ENCODE measurements around the gene PRKAR1B.

Gene PRKAR1B

DNA sequence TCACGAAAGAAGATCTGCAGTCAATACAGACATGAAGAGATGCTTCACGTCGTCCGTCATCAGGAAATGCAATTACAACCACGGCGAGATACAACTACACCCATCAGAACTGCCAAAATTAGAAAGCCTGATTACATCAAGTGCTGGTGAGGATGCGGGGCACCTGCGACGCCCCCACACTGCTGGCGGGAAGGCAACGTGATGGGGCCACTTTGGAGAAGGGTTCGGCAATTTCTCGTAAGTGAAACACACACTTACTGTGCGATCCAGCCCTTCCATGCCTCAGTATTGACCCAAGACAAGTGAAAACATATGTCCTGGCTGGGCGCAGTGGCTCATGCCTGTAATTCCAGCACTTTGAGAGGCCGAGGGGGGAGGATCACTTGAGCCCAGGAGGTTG is 181.6 kb downstream of the PRKAR1B start:
- no peak overlapping the region for H3K4me3 ChIP-seq (replicated peaks in 1 of 2; ENCODE audit: low read depth in 2 of 2, low read length in 2 of 2)
- TF ChIP-seq, protein P1, sequence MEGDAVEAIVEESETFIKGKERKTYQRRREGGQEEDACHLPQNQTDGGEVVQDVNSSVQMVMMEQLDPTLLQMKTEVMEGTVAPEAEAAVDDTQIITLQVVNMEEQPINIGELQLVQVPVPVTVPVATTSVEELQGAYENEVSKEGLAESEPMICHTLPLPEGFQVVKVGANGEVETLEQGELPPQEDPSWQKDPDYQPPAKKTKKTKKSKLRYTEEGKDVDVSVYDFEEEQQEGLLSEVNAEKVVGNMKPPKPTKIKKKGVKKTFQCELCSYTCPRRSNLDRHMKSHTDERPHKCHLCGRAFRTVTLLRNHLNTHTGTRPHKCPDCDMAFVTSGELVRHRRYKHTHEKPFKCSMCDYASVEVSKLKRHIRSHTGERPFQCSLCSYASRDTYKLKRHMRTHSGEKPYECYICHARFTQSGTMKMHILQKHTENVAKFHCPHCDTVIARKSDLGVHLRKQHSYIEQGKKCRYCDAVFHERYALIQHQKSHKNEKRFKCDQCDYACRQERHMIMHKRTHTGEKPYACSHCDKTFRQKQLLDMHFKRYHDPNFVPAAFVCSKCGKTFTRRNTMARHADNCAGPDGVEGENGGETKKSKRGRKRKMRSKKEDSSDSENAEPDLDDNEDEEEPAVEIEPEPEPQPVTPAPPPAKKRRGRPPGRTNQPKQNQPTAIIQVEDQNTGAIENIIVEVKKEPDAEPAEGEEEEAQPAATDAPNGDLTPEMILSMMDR (IDR thresholded peaks at IDR 0.05; ENCODE audit: low read depth, low read length), result no peak
- DNase-seq (ENCODE audit: low read depth in 2 of 2), result no peak

DNA sequence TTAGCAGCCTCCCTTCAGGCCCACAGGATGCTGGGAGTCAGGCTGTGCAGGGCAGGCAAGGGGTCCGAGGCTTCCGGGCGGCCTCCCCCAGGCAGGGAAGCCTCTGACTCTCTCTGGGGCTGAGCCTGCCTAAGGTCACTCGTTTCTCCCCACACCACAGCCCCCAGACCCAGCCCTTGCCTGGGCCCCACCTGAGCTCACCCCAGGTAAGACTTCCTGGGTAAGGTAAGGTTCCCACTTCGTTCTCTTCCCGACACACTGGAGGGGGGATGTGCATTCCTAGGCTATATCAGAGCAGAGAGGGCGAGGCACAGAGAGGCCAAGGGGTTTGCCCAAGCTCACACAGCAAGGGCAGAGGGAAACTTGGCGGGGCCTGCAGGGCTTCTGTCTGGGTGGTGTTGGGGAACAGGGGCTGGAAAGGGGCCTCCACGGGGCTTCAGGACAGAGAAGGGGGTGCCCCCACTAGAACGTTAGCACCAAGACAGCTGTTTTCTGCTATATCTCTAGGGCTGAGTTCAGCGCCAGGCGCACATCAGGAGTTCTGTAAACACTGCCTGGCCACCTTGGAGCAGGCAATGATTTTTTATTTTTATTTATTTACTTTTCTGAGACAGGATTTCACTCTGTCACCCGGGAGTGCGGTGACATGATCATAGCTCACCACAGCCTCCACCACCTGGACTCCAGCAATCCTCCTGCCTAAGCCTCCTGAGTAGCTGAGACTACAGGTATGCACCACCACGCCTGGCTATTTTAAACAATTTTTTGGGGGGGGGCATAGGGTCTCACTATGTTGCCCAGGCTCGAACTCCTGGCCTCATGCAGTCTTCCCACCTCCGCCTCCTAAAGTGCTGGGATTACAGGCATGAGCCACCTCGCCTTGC is 182.5 kb downstream of the PRKAR1B start:
- TF ChIP-seq, protein P1 (IDR thresholded peaks at IDR 0.05; ENCODE audit: low read depth, low read length), result no peak
- DNase-seq (ENCODE audit: low read depth in 2 of 2), result no peak
- no peak overlapping the region for H3K4me3 ChIP-seq (replicated peaks in 1 of 2; ENCODE audit: low read depth in 2 of 2, low read length in 2 of 2)

DNA sequence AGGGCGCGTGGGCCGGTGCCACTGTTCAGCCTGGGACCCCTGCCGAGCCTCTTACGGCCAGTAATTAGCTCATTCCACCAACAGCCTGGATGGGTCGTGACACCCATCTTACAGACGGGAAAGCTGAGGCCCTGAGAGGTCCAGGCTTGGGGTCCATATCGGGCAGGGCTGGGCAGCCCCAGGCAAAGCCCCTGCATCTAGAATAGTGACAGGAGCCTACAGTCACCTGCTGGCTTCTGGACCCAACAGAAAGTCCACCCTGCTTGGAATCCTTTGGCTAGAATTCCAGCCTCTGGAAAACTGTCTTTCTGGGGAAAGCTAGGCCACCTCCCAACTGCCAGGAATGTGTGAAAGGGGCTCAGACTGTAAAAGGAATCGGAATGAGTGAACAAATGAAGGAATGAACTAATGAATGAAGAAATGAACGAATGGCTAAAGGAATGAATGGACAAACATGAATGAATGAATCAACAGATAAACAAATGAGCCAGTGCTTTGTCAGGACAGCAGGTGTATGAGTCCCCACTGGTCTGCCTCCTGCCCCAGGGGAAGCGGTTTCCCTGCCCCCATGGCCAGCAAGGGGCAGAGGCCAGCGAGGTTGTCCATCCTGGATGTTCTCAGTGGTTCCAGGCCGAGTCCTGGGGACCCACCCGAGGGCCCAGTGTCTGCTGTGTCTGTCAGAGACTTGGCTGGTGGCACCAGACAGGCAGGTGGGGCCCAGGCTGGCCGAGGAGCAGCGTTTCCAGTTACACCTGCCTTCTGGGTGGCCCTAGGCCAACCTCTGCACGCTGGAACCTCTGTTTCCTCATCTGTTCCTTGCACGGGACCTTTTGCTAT is 183.4 kb downstream of the PRKAR1B start:
- H3K4me3 ChIP-seq (replicated peaks in 1 of 2; ENCODE audit: low read depth in 2 of 2, low read length in 2 of 2), result no peak overlapping the region
- peak in 1 of 2 donors; percentile 19 for DNase-seq (ENCODE audit: low read depth in 2 of 2)
- TF ChIP-seq, protein P1 (IDR thresholded peaks at IDR 0.05; ENCODE audit: low read depth, low read length), result no peak

DNA sequence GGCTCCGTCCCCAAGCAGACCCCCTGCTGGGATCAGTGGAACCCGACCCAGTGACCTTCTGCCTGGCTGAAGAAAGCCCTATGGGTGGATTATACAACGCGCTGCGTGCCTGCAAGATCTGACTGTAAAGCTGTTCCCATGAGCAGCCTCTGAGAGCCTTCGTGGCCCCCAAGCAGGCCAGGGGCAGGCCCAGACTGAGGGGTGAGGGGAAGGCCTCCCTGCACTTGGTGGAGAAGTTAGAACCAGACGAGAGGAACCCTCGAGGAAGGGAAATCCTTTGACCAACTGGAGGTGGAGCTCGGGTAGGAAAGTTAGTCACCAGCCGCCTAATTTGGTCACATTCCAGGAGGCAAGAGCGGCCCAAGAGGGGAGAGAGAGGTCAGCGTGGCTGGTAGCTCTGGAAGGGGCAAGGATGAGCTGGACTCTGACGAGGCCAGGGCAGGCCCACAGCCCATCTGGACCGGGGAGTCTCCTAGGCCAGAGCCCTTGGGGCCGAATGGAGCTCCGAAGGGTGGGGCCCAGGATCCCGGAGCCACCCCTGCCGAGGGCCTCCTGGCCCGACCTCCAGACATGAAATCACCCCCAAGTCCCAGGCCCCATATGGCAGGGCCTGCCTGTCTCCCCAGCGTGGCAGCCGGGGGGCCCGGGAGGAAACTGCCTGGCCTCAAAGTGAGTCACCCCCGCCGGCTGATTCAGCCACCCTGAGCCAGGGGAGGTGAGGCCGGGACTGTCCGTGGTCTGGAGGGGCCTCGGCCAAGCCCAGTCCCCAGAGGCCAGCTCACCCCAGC is 184.2 kb downstream of the PRKAR1B start:
- no peak overlapping the region for H3K4me3 ChIP-seq (replicated peaks in 1 of 2; ENCODE audit: low read depth in 2 of 2, low read length in 2 of 2)
- TF ChIP-seq, protein P1 (IDR thresholded peaks at IDR 0.05; ENCODE audit: low read depth, low read length), result no peak
- DNase-seq (ENCODE audit: low read depth in 2 of 2), result peak; percentile 92 to 97

DNA sequence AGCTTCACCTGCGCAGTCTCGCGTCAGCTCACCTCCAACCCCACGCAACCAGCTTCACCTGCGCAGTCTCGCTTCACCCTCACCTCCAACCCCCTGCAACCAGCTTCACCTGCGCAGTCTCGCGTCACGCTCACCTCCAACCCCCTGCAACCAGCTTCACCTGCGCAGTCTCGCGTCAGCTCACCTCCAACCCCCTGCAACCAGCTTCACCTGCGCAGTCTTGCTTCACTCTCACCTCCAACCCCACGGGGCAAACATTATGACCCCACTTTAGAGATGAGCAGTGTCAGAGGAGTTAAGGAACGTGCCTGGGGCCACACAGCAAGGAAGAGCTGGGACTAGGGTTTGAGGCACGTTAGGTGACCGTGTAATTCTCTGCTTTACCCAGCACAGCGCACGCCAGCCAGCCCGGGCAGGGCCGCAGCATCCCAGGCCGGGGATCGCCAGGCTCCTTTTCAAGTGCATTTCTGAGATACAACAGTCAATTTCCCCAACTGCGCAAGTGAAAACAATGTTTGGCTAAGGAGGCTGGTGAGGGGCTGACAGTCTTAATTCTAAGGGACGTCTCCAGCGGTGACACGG is 184.9 kb downstream of the PRKAR1B start:
- TF ChIP-seq, protein P1 (IDR thresholded peaks at IDR 0.05; ENCODE audit: low read depth, low read length), result no peak
- no peak overlapping the region for H3K4me3 ChIP-seq (replicated peaks in 1 of 2; ENCODE audit: low read depth in 2 of 2, low read length in 2 of 2)
- DNase-seq (ENCODE audit: low read depth in 2 of 2), result no peak

DNA sequence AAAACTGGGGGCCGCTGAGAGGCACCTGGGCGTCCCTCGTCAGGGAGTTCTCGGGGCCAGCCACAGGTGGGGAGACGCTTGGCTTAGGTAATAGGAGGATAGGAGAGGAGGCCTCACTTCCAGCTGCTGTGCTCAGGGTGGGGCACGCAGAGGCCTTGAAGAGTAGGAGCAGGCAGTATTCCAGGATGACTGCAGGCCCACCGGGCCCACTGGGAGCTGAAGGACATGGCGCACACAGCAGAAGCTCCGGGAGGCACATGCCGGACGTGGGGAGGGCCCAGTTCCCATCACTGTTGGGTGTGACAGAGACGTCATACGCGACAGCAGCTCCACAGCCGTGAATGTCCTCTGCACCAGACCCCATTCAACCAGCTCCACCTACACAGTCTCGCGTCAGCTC is 185.4 kb downstream of the PRKAR1B start:
- H3K4me3 ChIP-seq (replicated peaks in 1 of 2; ENCODE audit: low read depth in 2 of 2, low read length in 2 of 2), result no peak overlapping the region
- DNase-seq (ENCODE audit: low read depth in 2 of 2), result no peak
- TF ChIP-seq, protein P1 (IDR thresholded peaks at IDR 0.05; ENCODE audit: low read depth, low read length), result no peak
